Measurements from ENCODE around the gene KMT5C. TPM values are rescaled to one million over a fixed set of nuclear protein-coding genes. Genes with fewer than 3 reads are reported as not detected.
A peak's percentile ranks its signal among the peaks of the same experiment; 100 is the strongest.

Gene KMT5C
- total and polyA plus RNA-seq, 10 of the 15 experiments (the other 5 are each of a cell fraction or from before 2014, with no cell fraction given): 0.20 to 15.8 (median 4.3) TPM; not detected in 1

DNA sequence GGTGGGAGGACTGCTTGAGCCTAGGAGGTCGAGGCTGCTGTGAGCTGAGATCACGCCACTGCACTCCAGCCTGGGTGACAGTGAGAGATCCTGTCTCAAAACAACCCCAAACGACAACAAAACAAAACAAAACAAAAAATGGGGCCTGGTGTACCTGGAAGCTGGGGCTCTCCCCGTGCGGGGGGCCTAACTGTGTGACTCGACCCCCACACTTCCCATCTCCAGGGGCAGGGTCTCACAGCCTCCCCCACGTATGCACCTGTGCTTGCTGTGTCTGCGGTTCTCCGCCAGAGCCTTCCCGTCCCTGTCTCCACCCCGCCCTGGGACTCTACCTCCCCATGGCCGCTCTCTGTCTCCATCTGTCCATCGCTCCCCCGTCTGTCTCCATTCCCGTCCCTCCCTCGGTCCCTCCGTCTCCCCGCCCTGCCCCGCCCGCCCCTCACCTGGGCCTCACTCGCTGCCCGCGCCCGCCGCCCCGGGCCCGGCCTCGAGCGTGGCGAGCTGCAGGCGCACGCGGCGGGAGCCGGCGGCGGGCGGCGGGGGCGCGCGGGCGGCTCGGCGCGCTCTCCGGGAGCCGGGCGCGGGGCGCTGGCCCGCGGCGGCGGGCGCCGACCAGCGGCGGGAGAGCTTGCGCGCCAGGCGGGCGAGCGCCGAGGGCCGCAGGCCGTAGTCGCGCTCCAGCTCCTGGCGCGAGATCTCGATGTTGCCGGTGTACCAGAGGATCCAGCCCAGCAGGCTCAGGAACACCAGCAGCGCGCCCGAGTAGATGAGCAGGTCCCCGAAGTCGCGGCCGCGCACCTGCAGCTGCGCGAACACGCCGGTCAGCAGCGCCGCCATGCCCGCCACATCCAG lies 43.8 kb downstream of the KMT5C start (continued):
- TF ChIP-seq, protein P1, sequence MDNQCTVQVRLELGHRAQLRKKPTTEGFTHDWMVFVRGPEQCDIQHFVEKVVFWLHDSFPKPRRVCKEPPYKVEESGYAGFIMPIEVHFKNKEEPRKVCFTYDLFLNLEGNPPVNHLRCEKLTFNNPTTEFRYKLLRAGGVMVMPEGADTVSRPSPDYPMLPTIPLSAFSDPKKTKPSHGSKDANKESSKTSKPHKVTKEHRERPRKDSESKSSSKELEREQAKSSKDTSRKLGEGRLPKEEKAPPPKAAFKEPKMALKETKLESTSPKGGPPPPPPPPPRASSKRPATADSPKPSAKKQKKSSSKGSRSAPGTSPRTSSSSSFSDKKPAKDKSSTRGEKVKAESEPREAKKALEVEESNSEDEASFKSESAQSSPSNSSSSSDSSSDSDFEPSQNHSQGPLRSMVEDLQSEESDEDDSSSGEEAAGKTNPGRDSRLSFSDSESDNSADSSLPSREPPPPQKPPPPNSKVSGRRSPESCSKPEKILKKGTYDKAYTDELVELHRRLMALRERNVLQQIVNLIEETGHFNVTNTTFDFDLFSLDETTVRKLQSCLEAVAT (IDR thresholded peaks at IDR 0.05): no peak
- TF ChIP-seq, protein P2, sequence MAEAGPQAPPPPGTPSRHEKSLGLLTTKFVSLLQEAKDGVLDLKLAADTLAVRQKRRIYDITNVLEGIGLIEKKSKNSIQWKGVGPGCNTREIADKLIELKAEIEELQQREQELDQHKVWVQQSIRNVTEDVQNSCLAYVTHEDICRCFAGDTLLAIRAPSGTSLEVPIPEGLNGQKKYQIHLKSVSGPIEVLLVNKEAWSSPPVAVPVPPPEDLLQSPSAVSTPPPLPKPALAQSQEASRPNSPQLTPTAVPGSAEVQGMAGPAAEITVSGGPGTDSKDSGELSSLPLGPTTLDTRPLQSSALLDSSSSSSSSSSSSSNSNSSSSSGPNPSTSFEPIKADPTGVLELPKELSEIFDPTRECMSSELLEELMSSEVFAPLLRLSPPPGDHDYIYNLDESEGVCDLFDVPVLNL (IDR thresholded peaks at IDR 0.05; ENCODE audit: low read depth, low read length): no peak
- TF ChIP-seq FOS (IDR thresholded peaks at IDR 0.05; ENCODE audit: borderline replicate concordance, extremely low read depth, insufficient read length) (no peak), HDAC6 (IDR thresholded peaks at IDR 0.05; ENCODE audit: unreplicated experiment) (no peak), YY1 (IDR thresholded peaks at IDR 0.05; ENCODE audit: low read depth, low read length) (0 out of 2 replicates have a peak, but pooled peaks have one; percentile 31), FOXM1 (IDR thresholded peaks at IDR 0.05; ENCODE audit: low read depth, low read length) (no peak), BMI1 (IDR thresholded peaks at IDR 0.05; ENCODE audit: borderline replicate concordance) (no peak), ASH2L (IDR thresholded peaks at IDR 0.05; ENCODE audit: borderline replicate concordance, low read depth) (no peak), SREBF2 (IDR thresholded peaks at IDR 0.05; ENCODE audit: low read length) (no peak), KLF5 (IDR thresholded peaks at IDR 0.05; ENCODE audit: partially characterized antibody) (no peak), SUPT20H (IDR thresholded peaks at IDR 0.05; ENCODE audit: borderline replicate concordance, control insufficient read depth, low read depth, low read length) (no peak), JUNB (IDR thresholded peaks at IDR 0.05) (no peak)
- TF ChIP-seq, protein P3, sequence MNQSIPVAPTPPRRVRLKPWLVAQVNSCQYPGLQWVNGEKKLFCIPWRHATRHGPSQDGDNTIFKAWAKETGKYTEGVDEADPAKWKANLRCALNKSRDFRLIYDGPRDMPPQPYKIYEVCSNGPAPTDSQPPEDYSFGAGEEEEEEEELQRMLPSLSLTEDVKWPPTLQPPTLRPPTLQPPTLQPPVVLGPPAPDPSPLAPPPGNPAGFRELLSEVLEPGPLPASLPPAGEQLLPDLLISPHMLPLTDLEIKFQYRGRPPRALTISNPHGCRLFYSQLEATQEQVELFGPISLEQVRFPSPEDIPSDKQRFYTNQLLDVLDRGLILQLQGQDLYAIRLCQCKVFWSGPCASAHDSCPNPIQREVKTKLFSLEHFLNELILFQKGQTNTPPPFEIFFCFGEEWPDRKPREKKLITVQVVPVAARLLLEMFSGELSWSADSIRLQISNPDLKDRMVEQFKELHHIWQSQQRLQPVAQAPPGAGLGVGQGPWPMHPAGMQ (IDR thresholded peaks at IDR 0.05; ENCODE audit: borderline replicate concordance): no peak
- TF ChIP-seq, protein P4, sequence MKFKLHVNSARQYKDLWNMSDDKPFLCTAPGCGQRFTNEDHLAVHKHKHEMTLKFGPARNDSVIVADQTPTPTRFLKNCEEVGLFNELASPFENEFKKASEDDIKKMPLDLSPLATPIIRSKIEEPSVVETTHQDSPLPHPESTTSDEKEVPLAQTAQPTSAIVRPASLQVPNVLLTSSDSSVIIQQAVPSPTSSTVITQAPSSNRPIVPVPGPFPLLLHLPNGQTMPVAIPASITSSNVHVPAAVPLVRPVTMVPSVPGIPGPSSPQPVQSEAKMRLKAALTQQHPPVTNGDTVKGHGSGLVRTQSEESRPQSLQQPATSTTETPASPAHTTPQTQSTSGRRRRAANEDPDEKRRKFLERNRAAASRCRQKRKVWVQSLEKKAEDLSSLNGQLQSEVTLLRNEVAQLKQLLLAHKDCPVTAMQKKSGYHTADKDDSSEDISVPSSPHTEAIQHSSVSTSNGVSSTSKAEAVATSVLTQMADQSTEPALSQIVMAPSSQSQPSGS (IDR thresholded peaks at IDR 0.05; ENCODE audit: low read length): no peak
- TF ChIP-seq, protein P5, sequence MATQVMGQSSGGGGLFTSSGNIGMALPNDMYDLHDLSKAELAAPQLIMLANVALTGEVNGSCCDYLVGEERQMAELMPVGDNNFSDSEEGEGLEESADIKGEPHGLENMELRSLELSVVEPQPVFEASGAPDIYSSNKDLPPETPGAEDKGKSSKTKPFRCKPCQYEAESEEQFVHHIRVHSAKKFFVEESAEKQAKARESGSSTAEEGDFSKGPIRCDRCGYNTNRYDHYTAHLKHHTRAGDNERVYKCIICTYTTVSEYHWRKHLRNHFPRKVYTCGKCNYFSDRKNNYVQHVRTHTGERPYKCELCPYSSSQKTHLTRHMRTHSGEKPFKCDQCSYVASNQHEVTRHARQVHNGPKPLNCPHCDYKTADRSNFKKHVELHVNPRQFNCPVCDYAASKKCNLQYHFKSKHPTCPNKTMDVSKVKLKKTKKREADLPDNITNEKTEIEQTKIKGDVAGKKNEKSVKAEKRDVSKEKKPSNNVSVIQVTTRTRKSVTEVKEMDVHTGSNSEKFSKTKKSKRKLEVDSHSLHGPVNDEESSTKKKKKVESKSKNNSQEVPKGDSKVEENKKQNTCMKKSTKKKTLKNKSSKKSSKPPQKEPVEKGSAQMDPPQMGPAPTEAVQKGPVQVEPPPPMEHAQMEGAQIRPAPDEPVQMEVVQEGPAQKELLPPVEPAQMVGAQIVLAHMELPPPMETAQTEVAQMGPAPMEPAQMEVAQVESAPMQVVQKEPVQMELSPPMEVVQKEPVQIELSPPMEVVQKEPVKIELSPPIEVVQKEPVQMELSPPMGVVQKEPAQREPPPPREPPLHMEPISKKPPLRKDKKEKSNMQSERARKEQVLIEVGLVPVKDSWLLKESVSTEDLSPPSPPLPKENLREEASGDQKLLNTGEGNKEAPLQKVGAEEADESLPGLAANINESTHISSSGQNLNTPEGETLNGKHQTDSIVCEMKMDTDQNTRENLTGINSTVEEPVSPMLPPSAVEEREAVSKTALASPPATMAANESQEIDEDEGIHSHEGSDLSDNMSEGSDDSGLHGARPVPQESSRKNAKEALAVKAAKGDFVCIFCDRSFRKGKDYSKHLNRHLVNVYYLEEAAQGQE (IDR thresholded peaks at IDR 0.05; ENCODE audit: low read depth, low read length): no peak
- TF ChIP-seq, protein P6, sequence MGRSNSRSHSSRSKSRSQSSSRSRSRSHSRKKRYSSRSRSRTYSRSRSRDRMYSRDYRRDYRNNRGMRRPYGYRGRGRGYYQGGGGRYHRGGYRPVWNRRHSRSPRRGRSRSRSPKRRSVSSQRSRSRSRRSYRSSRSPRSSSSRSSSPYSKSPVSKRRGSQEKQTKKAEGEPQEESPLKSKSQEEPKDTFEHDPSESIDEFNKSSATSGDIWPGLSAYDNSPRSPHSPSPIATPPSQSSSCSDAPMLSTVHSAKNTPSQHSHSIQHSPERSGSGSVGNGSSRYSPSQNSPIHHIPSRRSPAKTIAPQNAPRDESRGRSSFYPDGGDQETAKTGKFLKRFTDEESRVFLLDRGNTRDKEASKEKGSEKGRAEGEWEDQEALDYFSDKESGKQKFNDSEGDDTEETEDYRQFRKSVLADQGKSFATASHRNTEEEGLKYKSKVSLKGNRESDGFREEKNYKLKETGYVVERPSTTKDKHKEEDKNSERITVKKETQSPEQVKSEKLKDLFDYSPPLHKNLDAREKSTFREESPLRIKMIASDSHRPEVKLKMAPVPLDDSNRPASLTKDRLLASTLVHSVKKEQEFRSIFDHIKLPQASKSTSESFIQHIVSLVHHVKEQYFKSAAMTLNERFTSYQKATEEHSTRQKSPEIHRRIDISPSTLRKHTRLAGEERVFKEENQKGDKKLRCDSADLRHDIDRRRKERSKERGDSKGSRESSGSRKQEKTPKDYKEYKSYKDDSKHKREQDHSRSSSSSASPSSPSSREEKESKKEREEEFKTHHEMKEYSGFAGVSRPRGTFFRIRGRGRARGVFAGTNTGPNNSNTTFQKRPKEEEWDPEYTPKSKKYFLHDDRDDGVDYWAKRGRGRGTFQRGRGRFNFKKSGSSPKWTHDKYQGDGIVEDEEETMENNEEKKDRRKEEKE (IDR thresholded peaks at IDR 0.05): no peak
